Stimulated activated CD8-positive, alpha-beta memory T cell treated with anti-CD3 and anti-CD28 coated beads, Interleukin-4, amount 100 ng/mL, for 4 hours (primary cell): ENCODE results near the gene OR10H1.
"Not testable (repeated sequence)": the region's sequence is repeated elsewhere in the genome, so short reads cannot be mapped to it uniquely, and the experiment has no call there.

Experiments used
- DNase-seq, 2 donors: peaks; one replicate each; pipeline ENCODE4 v3.0.0-alpha.2; 2020; ENCODE audit warnings: low read depth in 2 of 2, low spot score in 1 of 2

Gene OR10H1, protein sequence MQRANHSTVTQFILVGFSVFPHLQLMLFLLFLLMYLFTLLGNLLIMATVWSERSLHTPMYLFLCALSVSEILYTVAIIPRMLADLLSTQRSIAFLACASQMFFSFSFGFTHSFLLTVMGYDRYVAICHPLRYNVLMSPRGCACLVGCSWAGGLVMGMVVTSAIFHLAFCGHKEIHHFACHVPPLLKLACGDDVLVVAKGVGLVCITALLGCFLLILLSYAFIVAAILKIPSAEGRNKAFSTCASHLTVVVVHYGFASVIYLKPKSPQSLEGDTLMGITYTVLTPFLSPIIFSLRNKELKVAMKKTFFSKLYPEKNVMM

DNA sequence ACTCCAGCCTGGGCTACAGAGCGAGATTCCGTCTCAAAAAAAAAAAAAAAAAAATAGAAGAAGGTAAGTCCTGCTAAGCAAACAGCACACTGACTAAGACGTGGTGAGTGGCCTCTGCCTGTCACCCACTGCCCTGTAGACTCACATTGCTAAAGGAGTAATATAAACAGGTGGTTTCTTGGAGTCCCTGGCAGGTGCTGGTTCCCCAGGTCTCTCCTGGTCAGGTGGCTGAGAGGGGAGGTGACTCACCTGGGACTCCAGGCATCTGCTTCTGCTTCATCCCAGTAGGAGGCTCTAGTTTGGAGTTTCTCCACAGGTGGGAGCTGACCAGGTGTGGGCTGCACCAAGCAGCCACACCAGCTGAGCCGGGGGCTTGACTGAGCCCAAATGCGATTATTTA, at the start of gene OR10H1:
Gene OR10H1, minus strand, starts transcription at position 359 of the 400 bp plus-strand sequence. CDS start 7,627 bp downstream, outside the sequence.
- DNase-seq = no peak

DNA sequence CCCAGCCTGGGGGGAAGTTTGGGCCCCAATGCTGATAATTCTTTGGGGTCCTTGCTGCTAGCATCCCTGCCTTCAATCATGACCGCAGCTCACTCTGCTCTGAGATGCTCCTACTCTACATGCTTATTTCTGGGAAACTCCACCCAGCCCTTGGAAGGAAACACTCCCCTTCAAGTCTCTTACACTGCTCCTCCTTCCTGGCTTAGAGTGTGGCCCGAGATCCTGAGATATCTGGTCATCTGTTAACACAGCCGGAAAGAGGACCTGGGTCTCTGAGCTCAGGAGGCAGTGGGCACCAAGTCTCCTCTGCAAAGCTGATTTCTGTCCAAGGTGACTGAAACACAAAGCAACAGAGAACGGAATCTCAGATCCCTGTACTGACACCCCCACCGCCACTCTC, 49.4 kb upstream of the OR10H1 start:
- DNase-seq = no peak

DNA sequence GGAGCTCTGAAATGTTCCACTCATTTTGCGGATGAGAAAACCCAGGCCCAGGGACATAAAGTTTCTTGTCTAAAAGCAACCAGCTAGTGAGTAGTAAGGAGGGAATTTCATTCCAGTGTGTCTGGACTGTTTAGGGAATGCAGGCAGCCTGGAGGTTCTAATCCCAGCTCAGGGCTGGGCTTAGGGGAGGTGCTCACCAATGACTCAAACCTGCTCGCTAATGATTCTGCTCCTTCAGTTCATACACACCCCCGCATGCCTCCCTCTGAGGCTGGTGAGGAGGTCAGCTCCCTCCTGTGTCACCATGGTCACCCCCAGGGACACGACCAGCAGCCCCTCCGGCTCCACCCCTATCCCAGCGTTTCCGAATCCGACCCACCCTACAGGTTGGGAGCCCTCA, 47.8 kb upstream of the OR10H1 start:
- DNase-seq = no peak

DNA sequence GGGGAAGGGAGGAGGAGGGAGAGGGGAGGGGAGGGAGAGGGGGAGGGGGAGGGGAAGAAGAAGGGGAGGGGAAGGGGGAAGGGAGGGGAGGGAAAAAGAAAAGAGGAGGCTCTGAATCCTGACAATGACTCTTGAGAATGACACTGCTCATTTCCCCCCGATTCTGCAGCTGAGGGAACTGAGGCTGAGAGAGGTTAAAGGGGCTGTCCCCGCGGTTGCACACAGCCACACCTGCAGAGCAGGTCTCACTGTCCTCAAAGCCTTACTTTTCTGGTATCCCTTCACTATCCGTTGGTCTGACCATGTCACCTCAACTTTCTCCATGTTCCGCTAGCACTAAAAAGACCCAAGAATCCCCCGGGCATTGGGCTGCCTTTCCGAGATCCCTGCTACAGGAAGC, 47.0 kb upstream of the OR10H1 start:
- DNase-seq = no peak

DNA sequence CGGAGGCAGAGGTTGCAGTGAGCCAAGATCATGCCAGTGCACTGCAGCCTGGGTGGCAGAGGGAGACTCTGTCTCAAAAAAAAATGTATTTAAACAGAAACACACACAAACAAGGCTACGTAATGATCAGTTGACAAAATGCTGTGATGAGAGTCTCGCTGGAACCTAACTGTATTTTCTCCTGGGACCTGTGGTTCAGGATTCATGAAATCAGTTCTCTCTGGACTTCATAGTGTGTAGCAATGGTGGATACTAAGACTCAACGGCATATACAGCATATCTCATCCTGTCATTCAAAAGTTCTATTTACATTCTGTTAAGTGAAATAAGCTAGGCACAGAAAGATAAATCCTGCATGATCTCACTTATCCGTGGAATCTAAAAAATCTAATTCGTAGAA, 45.1 kb upstream of the OR10H1 start:
- DNase-seq = no peak

DNA sequence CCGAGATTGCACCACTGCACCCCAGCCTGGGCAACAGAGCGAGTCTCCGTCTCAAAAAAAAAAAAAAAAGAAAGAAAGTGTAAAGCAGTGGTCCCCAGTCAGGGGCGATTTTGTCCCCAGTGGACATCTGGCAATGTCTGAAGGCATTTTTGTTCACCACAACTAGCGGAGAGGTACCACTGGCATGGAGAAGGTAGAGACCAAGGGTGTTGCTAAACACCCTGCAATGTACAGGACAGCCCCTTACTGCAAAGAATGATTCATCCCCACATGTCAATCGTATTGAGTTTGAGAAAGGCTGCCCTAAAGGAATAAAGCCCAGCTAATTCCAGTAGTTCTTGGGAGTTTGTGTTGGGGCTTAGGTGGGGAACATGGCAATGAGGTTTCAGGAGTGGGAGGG, 43.7 kb upstream of the OR10H1 start:
- DNase-seq = no peak

DNA sequence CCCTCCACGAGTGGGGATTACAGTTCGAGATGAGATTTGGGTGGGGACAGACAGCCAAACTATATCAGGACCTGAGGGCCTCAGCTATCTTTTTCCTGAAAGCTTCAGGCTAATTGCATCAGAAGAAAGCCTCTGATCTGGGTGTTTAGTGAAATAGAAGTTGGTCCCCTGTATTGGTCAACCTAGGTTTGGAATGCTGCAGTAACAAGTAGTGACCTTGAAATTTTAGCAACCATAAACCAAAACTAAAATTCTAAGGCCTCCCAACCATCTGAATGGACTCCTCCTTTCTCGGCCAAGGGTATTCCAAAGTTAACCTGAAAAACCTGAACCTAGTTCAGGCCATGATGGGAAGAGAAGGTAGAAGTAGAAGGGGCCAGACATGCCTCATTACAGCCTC, 34.9 kb upstream of the OR10H1 start:
- DNase-seq = no peak

DNA sequence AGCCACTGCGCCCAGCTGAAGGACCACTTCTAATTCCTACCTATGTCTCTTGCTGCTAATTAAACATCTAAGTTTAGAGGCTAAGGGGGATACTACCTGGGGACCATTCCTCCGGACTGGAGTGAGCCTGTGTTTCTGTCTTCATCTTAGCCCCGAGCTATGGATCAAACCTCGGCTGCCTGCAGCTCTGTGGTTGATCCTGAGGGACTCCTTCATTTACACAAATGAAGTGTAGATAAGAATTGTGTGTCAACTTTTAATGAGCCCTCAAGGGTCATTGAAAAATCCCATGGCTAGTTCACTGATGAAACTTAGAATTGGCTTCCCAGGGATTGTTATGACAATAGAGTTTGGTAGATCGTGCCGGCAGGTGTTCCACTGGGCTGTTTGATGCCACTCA, 31.5 kb upstream of the OR10H1 start:
- no peak for DNase-seq

DNA sequence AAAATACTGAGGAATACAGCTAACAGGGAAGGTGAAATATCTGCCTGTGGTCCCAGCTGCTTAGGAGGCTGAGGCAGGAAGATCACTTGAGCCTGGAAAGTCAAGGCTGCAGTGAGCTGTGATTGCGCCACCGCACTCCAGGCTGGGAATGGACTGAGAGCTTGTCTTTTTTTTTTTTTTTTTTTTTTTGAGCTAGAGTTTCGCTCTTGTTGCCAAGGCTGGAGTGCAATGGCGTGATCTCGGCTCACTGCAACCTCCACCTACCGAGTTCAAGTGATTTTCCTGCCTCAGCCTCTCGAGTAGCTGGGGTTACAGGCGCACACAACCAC, 28.4 kb upstream of the OR10H1 start:
- DNase-seq = not testable (repeated sequence)

DNA sequence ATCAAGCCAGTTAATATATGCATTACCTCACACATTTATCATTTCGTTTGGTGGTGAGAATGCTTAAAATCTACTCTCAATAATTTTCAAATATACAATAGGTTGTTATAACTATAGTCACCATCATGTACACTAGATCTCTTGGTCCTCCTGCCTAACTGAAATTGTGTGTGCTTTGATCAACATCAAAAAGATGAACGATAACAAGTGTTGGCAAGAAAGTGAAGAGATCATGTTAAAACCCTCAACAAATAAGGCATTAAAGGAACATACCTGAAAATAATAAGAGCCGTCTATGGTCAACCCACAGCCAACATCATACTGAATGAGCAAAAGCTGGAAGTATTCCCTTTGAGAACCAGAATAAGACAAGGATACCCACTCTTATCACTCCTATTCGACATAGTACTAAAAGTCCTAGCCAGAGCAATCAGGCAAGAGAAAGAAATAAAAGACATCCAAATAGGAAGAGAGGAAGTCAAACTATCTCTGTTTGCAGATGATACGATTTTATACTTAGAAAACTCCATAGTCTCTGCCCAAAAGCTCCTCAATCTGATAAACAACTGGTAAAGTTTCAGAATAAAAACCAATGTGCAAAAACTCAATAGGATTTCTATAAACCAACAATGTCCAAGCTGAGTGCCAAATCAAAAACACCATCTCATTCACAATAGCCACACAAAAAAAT, 27.9 kb upstream of the OR10H1 start:
- DNase-seq = no peak

DNA sequence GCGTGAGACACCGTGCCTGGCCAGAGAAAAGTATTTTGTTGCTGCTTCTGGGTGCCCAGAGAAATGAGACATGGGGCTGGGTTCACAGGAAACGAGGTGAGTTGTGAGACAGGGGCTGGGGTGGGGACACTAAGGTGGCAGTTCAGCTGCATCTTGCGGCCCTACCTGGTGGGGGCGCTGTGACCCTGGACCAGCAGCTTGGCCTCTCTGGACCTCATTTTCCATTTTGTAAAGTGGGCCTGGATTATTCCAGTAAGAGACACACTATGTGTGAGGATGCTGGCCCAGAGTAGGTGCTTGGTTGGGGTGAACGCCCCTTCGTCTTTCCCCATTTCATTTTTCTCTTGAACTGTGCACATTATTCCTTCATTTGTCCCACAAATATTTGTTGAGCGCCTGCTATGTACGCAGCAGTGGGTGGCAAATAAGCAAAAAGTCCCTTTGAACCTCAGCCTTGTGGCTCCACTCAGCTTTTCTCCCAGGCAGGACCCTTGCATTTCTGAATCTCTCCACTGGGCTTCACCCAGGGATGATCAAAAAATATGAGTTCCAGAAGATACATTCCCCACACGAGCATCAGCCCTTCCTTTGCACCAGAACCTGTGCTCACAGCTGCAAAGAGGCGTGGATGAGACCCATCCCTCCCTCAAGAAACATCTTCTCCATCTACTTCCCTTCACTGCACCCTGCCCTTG, 26.6 kb upstream of the OR10H1 start:
- no peak for DNase-seq

DNA sequence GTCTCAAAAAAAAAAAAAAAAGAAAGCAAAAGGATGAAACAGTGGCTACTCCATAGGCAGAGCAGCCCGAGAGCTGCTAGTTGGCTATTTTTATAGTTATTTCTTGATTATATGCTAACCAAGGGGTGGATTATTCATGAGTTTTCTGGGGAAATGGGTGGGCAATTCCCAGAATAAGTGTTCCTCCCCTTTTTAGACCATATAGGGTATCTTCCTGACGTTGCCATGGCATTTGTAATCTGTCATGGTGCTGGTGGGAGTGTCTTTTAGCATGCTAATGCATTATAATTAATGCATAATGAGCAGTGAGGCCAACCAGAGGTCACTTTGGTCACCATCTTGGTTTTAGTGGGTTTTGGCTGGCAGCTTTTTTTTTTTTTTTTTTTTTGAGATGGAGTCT, 25.4 kb upstream of the OR10H1 start:
- no peak for DNase-seq

DNA sequence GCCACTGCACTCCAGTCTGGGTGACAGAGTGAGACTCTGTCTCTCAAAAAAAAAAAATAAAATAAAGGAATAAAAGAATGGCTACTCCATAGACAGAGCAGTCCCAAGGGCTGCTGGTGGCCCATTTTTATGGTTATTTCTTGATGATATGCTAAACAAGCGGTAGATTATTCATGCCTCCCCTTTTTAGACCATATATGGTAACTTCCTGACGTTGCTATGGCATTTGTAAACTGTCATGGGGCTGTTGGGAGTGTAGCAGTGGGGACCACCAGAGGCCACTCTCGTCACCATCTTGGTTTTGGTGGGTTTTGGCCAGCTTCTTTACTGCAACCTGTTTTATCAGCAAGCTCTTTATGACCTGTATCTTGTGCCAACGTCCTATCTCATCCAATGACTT, 24.4 kb upstream of the OR10H1 start:
- DNase-seq = not testable (repeated sequence)

DNA sequence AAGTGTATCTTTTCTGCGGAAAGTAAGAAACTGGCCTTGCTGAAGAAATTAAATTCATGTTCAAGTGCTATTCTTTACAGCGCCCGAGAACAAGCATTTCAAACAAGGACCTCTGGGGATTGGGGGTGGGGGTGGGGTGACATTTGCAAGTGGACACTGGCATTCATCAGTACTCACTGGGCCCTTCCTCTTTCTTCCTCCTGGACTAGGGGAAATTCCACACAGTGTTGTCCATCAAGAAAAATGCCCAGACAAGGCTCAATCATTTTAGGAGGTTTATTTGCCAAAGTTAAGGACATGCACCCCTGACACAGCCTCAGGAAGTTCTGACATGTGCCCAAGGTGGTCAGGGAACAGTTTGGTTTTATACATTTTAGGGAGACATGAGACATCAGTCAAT, 22.9 kb upstream of the OR10H1 start:
- DNase-seq = no peak

DNA sequence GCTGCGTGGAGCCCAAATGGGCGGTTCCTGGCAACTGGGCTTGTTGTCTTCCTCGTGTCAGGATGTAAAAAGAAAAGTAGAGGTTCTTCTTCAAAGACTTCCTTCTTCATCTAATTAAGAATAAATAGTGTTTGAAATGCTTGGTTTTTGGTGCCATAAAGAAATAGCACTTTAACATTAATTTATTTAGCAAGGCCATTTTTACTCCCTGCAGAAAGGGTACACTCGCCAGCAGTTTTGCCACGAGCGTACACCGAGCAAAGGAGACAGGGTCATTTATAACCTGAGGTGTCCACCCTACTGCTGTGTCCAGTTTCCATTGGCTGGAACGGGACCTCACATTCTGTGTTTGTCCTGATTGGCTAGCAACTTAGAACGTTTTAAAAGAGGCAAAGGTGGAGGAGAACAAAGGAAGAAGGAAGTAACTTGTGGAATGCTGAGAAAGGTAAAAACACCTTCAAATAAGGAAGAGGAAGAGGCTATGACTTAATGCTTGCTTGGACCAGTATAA, 21.8 kb upstream of the OR10H1 start:
- no peak for DNase-seq

DNA sequence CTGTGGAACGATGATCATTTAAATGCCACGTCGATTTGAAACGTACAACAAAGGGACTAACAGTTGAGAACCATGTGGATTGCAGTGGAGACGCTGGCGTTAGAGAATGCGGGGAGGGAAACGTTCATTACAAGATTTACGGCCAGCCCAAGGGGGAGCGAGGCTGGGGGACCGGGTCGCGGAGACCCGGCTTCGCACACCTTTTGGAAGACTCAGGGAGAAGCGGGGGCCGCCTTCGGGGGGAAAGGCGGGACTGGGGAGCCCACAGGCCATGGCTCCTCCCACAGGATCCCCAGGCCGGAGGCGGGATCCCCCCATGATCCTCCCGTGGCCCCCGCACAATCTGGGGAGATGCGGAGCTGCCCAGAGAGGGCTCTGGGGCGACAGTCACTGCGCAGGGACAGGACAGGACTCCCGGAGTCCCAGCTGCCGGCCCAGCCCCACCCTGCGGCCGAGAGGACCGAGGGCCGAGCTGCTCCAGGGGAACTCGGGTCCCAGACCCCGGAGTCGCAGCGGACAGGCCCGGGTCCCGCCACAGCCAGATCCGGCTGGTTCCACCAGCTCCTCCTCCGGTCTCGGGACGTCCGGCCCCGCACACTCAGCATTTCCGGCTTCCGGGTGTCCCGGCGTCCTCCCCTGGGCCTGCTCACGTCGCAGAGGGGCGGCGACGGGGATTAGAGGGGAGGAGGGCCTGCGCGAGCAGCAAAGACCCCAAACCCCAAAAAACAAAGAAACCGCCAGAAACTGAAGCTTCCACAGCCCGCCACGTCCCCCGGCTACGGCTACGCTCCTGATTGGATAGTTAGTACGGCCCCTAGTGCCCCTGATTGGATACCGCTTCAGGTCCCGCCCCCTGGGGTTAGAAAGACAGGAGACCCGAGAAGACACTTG, 21.1 kb upstream of the OR10H1 start:
- DNase-seq = peak; percentile 89 to 90

DNA sequence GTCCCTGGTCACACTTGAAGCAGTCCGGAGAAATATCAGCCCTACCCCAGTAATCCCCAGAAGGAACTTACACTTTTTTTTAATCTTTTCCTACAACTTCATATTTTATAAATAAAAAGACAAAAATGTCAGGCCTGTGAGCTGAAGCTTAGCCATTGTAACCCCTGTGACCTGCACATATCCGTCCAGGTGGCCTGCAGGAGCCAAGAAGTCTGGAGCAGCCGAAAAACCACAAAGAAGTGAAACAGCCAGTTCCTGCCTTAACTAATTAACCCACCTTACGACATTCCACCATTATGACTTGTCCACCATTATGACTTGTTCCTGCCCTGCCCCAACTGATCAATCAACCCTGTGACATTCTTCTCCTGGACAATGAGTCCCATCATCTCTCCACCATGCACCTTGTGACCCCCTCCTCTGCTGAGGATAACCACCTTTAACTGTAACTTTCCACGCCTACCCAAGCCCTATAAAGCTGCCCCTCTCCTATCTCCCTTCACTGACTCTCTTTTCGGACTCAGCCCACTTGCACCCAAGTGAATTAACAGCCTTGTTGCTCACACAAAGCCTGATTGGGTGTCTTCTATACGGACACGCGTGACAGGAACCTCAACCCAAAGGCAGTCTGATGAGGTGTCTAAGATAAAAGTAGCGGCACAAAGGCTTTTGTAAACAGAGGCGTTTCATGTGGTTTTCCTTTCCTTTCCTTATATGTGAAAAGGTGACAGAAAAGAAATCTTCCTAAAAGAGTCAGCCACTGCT, 20.3 kb upstream of the OR10H1 start:
- DNase-seq = peak in 1 of 2 donors; percentile 19

DNA sequence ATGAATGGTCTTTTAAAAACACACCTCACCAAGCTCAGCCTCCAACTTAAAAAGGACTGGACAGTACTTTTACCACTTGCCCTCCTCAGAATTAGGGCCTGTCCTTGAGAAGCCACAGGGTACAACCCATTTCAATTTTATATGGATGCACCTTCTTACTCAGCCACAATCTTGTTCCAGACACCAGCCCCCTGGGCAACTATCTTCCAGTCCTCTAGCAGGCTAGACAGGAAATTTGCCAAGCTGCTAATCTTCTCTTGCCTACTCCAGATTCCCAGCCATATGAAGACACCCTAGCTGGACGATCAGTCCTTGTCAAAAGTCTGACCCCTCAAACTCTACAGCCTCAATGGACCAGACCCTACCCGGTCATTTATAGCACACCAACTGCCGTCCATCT, 18.8 kb upstream of the OR10H1 start:
- not testable (repeated sequence) for DNase-seq

DNA sequence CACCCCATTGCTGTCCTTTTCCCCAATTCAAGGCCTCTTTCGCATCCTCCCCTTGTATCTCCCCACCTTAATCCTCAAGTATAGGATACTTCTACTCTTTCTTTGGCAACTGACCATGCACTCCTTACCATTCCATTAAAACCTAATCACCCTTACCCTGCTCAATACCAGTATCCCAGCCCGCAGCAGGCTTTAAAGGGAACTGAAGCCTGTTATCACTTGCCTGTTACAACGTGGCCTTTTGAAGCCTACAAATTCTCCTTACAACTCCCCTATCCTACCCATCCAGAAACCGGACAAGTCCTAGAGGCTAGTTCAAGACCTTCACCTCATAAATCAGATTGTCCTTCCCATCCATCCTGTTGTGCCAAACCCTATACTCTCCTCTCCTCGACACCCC, 16.2 kb upstream of the OR10H1 start:
- DNase-seq = no peak

DNA sequence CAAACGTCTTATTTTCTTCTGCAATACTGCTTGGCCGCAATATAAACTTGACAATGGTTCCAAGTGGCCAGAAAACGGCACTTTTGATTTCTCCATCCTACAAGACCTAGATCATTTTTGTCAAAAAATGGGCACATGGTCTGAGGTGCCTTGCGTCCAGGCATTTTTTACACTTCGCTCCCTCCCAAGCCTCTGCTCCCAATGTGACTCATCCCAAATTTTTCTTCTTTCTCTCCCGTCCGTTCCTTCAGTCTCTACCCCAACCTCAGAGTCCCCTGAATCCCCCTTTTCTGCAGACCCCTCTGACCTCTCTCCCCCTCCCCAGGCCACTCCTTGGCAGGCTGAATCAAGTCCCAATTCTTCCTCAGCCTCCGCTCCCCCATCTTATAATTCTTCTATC, 14.3 kb upstream of the OR10H1 start:
- DNase-seq = no peak
